ENCODE measurements around the gene DLL4.

The DLL4 gene

DNA sequence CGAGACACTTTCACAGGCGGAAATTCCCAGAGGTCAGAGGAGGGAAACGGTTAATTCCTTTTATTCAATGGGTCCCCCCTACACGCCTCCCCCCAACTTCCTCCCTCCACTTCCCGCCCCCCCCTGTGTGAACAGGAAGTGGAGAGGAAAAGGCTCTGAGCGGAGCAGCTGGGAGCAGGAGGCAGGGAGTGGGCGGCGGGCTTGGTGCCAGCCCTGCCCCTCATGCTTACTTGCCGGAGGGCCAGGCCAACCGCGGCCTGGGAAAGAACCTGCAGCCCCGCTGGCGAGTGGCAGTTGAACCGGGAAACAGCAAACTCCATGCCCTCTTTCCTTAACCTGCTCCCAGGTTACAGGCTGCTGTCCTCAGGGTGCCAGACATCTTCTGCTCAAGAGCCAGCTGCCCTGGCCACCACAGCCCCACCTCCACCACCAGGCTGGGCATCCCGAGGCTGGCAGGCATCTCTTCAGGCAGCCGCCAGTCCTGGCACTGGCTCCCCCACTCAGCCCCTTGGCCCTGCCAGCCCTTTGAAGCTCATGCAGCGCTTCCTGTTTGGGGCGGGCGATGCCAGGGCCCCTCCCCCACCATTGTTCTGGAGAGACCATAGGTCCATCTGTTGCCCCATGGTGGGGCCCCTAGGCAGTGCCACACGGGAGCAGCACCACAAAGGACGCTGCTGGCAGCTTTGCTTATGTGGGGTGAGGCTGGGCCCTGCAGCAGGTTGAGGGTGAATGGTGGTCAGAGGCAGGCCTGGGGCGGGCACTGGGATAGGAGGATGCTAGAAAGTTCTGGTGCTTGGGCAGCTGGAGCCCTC, 21.9 kb upstream of the DLL4 start:
- DNase-seq: no peak

DNA sequence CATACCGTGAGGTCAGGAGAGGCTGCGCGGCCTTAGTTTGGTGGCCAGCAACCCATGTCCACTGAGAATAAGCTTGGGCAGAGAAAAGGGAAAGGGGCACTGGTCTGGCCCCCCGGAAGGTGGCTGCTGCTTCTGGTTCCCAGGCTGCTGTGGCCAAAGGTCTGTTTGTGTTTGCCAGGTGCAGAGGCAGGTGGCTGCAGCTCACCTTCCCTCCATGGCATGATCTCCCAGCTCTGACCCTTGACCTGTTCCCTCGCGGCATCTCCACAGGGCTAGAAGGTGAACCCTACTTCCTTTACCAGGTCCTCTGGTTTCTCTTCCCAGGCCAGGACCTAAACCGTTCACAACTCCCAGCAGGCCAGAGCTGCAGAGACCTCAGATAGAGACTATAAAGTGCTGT, 21.0 kb upstream of the DLL4 start:
- DNase-seq: no peak

DNA sequence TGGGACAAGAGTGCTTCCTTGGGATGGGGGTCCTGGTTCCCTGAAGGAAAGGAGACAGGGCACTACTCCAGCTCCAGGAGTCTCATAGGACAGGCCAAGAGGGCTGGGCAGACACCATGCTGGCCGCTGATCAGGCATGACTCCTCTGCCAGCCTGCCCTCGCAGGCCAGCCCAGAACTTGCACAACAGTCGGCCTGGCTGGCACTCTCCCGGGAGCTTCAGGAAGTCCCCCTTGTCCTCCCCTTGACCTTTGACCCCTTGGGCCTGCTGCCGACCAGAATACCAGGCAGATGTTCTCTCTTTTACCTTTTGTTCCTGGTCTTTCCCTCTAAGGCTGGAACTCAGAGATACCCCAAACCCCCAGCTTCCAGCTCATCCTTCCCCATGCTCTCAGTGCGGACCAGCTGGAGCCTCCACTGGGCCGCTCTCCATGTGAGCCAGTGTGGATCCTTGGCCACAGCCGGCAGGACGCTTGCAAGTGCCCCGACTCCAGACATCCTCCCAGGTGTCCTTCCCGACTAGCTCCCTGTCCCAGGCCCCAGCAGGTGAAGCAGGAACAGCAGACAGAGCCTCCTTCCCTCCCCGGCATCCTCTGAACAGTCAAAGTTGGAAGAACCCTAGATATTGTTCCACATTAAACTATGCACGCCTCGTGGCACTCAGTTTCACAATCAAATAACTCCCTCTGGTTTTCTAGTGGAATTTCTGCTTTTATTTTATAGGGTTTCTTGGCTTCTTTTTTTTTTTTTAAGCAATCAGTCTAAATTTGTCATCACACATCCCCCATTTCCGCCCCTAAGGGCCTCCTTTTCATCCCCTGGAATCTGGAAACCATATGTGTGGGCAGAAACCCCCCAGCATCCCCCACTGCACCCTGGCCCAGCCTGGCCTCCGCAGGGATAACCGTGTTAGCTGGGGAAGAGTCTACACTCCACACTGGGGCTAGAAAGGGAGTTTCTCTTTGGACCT, 19.2 kb upstream of the DLL4 start:
- DNase-seq: no peak

DNA sequence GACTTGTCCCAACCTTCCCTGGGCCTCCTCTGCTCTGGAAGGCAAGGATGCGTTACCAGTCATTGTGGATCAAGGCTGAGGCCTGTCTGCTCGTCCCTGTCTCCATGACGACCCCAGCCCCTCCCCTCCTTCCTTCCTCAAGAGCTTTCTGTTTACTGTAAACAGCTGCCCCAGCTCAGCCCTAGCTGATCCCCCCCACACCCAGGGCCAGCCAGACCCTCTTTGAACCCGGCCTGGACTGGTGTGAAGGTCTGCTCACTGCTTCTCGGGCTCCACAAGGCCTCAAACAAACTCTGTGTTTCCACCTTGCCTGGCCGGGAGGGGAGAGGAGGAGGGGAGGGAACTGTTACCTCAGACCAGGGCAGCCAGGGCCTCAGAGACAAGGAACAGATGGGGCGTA, 18.0 kb upstream of the DLL4 start:
- DNase-seq: no peak

DNA sequence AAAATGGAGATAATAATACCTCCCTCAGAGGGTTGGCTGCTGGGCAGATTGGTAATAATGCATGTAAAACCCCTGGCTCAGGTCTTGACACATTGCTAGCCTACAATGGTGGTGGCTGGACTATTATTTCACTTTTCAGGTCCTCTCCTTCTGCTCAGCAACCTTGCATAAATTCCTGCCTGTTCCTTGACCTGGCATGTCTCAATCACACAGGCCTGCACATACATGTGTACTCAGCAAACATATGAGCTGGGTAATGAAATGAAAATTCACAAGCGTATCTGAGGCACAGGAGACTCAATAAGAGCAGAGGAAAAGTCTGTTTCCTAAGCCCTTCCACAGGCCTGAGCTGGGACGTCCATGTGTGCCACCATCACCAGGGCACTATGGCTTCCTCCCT, 17.4 kb upstream of the DLL4 start:
- no peak for DNase-seq

DNA sequence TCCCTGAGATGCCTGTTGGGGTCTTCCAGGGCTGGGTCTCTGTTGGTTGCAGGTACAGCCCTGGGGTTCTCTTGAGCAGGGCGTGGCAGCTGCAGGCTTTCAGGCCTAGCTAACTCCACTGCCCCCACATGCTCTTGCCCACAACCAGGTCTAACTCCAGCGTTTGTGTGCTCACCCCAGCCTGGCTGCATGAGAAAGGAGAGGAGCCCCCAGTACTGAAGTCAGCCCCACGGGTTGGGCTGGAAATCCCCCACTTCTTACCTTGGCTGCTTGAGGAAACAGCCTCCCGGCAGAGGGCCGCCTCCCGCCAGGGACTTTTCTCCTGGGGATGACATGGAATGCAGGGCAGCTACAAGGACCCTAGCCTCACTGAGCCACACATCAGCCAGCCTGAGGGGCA, 16.7 kb upstream of the DLL4 start:
- DNase-seq: no peak

DNA sequence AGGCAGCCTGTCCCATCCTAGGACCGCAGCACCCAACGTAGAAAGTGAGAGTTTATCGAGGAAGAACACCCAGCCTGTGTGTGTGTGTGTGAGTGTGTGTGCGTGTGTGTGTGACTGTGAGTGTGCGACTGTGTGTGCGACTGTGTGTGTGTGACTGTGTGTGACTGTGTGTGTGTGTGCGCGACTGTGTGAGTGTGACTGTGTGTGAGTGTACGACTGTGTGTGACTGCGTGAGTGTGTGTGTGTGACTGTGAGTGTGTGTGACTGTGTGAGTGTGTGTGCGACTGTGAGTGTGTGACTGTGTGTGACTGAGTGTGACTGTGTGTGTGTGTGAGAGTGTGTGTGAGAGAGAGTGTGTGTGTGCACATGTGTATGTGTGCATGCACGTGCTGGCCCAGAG, 15.1 kb upstream of the DLL4 start:
- no peak for DNase-seq

DNA sequence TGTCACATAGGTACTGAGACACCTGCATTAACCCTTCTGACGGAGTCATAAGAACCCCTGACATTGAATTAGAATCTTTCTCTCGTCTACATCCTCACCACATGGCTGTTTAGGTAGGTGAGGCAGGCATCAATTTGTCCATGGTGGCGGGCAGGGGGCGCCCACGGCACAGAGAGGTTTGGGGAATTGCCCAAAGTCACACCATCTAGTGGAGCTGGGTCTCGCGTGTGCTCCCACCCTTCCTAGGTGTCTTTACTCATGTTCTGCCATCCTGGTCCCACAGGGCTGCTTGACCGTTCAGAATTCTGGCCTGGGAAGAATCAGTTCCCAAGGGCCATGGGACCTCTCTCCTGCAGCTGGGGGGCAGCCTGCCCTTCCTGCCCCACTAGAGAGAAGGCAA, 14.7 kb upstream of the DLL4 start:
- DNase-seq: no peak

DNA sequence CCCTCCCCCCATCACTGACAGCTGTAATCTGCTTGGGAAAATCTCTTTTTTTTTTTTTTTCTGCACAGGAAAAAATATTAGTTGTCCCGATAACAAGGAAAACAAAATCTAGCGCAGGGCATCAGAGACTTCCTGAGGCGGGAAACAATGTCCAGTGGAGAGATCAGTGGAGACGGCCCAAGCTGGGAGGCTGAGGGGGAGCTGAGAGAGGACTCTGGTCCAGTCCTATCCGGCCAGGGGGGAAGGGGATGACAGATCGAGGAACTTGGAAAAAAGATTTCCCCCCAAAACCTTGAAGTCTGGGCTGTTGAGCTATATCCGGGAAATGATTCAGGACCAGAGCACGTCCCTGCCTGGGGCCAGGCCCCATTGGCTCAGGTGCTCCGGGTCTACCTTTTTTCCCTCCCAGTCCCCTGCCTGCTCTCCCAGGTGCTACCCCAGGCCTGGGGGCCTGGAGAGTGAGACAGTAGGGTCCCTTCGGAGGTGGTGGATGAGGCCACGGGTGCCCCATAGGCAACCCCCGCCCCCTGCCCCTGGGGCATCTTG, 14.0 kb upstream of the DLL4 start:
- no peak for DNase-seq

DNA sequence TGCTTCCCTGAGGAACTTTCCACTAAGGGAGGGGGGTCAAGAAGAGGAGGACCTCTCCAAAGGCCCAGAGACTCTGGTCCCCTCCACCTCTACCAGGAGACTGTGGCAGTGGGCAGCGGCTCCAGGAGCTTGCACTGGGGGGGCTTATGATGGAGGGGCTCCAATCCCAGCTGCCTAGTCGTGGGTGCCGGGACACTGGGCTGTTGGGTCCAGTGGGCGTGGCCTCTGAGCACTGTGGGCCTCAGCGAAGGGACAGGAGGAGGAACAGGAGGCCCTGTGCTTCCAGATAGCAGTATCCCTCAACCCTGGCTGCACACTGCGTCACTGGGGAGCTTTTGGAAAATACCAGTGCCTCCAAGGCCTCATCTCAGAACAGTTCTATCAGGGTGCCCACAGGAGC, 13.5 kb upstream of the DLL4 start:
- no peak for DNase-seq

DNA sequence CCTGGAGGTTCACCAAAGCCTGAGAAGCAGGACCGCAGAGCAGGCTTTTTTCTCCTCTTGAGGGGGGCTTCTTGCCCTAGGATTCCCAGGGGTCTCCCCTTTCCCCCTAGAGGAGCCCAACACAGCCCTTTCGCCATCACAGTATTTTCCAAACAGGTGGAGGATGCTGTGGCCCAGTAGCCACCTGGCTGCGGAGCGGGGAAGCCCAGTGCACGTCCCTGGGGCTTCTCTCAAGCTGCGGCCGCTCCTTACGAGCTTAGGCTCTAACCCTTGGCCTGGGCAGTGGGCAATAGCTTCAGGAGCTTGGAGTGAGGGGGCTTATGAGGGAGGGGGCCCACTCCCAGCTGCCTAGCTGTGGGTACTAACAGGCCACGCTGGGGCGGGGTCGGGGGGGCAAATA, 11.6 kb upstream of the DLL4 start:
- DNase-seq: no peak

DNA sequence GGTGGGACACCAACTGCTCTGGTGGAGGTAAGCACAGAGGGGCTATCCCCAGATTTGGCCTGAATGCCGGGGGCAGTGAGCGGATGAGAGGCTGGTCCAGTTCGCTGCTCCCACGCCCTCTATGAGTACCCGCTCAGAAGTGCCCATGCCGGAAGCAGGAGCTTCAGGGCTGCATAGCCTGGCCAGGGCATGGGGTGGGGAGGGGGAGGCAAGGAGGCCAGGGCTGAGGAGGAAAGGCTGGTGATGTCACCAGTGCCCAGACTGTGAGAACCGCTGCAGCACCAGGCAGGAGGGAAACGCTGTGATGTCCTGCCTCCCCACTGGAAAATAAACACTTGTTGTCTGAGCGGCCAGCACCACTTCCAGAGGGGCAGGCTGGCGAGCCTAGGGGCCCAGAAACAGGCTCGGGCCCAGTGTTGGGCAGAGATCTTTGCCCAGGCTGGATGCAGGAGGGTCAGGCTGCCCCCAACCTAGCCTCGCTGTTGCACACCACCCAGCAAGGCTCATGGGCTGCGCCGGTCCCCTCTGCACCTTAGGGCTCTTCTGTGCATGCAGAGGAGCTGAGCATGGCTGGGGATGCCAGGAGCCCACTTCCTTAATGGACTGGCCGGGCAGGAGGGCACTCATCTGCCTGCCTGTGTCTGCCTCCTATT, 10.9 kb upstream of the DLL4 start:
- no peak for DNase-seq

DNA sequence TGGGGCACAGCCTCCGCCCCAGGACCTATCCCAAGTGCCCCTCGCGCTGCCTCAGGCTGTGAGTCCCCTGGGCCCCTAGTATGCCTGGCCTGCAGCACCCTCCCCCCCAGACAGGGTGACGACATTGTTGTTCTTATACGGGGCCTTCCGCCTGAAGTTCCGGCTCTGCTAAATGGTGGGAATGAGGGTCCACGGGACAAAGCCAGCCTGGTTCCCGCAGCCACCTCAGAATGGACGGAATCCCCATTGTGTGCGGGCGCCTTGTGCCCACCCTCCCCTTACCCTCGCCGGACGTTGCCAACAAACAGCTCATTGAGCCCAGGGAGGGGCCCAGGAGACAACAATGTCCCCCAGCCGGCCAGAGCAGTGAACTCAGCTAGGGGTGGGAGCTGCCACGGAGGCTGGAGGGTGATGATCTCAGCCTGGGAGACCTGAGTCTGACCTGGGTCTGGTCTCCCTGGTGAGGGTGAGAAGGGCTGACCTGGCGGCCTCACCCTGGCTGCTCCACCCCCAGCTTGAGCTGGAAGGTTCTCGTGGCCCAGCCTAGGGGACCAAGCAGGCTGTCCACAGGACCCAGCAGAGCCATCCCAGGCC, 10.2 kb upstream of the DLL4 start:
- DNase-seq: no peak

DNA sequence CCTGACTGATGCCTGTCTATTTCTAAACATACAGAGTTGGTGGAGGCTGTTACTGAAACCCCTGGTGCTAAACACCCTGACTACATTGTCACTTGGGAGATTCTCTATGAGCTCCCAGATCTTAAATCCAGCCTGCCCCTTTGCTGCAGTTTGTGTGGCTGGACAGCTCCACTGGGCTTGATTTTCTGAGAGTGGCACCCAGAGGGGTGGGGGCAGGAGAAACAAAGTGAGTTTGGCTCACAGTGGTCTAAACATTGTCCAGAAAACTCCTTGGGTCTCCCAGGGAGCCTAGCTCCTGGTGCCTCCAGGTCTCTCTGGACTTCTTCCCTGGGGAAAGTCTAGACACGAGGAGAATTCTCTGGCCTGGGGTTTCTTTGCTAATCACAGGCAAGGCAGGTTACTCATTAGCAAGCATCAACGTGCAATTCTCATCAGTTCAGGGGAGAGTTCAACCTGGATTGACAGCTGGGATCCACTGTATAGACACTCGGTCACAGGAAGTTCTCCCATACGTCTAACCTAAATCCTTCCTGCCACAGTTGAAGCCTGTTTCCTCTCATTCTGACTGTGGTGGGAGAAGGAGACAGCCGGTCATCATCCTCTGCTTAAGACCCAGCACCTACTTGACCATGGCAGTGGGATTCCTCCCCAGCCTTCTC, 7.1 kb upstream of the DLL4 start:
- no peak for DNase-seq

DNA sequence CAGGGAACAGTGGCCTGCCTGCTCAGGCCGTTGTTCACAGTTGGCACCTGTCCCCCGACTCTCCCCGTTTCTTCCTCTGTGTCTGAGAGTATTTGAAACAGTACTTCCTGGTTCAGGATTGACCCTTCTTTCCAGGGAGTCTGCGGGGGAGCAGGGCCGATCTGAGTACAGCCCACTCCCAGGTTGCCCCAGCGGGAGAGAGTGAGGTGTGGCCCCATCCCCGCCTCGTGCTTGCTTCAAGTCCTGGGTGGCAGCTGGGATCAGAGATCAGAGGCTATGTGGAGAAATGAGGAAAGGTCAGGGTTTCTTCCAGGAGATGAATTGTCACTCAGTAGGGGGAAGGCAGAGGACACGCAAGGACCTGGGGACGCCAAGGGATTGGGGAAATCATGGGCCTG, 6.5 kb upstream of the DLL4 start:
- DNase-seq: no peak

DNA sequence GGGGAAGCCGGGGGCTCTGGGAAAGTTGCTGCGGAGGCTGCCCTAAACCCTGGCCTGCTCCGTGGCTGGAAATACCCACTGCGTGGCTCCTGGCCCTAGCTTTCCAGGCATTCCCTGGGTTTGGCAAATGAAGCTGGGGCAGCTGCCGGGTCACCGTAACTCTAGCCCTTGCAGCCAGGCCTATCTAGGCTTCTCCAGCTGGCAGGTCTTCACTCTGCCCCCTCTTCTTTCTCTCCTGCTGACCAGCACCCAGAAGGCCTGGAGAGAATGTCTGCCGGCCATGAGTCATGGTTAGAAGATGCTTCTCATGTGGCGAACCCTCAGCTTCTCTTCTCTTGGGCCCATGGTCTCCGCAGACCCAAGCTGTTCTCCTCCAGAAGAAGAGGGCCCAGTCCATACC, 5.6 kb upstream of the DLL4 start:
- DNase-seq: no peak

DNA sequence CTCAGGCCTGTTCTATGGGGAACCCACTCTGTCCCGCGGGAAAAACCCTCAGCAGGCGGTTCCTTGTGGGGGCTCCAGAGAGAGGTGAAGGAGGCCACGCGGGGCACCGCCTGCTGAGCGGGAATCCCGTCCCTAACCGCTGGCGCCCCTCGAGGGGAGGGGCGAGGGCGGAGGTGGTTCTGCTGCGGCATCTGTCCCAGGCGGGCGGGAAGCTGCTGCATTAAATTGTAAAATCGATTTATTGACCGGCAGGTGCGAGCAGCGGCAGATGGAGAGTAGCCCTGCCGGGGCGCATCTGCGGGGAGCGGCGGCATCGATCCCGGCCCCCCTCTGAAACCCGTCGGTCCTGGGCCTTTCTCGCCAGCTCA, 3.7 kb upstream of the DLL4 start:
- DNase-seq: no peak

DNA sequence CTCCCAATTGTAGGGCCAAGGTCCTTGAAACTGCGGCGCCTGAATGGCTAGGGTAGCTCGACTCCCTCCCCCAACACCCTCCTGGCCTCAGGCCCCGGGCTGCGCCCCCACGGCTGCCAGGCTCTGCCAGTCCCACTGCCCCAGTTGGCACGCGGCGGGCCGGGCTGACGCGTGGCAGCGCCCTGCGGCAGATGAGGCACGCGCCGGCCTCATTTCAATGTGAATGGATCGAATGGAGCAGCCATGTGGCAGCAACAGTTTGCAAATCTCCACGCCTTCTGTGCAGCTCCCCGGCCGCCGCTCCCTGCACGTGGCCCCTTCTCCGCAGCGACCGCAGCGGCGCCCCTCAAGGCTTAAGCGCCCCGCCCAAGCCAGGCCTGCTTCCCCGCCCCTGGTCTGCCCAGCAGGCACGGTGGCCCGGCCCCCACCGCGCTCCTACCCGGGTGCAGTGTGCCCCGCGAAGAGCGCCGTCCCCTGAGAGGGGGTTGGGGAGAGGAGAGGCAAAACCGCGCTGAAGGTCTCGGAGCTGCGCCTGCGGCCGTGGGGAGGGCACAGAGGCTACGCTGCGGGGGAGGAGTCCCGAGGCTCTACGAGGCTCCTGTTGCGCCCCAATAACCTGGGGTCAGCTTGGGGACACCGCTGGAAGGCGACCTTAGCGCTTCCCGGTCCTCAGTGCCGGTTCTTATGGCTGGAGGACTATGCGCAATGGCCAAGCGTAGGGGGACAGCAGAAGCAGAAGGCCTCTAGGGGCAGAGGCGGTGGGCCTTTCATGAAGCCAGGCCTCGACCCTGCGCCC, 3.1 kb upstream of the DLL4 start:
- DNase-seq: no peak

DNA sequence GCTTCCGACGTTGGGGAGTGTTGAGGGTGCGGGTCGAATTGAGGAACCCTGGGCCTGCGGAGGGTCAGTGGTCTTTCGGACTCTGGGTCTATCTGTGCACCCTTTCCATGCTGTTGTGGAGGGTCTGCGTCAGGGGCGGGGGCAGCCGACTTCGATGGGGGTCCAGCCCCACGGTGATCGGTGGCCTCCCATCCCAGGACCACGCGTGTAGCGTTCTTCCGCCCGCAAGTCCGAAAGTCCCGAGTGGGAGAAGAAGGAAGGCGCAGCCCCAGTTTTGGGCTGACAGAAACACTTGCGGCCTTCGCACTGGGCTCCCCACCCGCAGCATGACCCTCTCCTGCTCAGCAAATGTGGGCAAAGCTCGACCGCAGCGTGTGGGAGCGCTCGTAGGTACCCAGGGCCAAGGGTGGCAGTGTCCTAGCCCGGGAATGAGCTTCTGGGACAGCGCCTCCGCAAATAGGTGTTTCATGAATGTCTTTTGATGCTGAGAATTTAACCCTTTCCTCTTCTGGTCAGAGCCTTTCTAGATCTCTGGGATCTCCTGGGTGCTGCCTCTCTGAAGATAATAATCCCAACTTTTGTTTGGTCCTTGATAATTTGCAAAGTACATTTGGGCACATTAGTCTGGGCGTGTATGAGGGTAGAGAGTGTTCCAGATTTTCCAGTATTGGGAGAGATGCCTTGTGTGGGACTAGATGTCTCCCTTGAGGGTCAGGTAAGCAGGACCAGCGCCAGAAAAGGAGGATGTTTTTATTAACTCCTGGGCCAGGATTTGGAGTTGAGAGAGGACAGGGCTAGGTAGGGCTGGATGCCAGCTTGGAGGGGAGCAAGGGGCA, 2.3 kb upstream of the DLL4 start:
- DNase-seq: no peak

DNA sequence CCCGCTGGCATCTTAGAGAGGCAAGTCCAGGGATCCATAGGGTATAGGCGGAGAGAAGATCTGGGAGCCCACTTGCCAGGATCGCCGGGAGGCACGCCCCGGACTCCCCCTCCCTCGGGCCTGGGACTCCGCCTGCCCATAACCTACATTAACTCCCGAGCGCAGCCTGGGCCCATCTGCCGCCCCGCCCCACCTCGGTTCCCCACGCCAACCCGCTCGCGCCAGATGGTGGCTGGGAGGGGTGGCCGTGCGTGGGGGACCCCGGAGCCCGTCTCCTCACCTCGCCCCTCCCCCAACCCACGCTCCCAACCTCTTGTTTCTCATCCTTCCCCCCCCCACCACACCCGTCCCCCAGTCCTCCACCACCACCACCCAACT, 1.7 kb upstream of the DLL4 start:
- DNase-seq: no peak
